ENCODE data around the gene SRD5A3.

SRD5A3 gene

DNA sequence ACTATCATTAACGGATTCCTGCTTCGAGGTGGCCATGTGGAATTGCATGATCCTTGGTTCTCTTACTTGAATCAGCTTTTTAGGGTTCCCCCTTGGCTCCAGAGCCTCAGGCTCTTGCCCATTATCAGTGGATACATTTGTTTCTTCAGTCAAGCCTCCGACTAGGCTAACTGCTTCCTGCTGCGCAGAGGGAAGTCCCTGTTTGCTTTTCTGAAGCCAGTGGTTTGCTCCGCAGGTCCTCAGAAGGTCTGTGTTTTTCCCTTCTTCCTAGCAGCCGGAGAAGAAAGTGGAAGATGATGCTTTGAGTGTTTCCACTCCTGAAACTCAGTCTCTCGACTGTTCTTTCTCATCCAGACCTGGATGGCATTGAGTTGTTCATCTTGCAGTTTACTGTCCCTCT lies 20.6 kb downstream of the SRD5A3 start:
- in situ Hi-C loops (cut with HindIII; ENCODE audit: low pct_unique_long_range_greater_than_20kb, low sequenced_read_pairs): no loop called here
- TF ChIP-seq JUND (IDR thresholded peaks at IDR 0.05; ENCODE audit: low read depth): no peak
- DNase-seq (ENCODE audit: low read depth in 1 of 2, low spot score in 1 of 2): no peak

DNA sequence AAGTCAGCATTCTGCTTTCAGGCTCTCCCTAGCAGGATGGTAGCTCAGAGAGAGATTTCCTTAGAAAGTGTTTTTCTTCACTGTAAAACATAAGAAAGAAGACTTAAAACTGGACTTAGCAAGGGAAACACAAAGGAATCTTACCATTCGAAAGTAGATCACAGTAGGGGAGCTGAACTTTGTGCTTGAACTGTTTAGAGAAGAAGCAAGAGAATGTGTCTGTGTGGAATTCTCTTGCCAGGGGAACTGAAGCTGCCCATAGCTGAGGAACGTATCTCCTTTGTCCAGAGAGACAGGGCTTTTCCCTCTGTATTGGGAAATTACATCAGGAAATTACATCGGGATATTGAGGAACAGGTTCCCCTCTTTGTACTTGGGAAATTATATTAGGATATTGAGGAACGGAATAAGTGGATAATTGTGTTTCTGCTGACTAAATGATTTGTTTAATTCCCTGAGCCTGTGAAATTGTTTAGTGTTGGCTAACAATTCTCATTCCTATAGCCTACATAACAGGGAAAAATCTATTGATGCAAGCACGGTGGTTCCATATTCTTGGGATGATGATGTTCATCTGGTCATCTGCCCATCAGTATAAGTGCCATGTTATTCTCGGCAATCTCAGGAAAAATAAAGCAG lies 21.2 kb downstream of the SRD5A3 start:
- TF ChIP-seq JUND (IDR thresholded peaks at IDR 0.05; ENCODE audit: low read depth): no peak
- in situ Hi-C loops (cut with HindIII; ENCODE audit: low pct_unique_long_range_greater_than_20kb, low sequenced_read_pairs): no loop called here
- no peak for DNase-seq (ENCODE audit: low read depth in 1 of 2, low spot score in 1 of 2)

GRCh38 chr4:55369968-55370367 lies 23.9 kb downstream of the SRD5A3 start:
- no peak for DNase-seq (ENCODE audit: low read depth in 1 of 2, low spot score in 1 of 2)
- in situ Hi-C loops (cut with HindIII; ENCODE audit: low pct_unique_long_range_greater_than_20kb, low sequenced_read_pairs): no loop called here

DNA sequence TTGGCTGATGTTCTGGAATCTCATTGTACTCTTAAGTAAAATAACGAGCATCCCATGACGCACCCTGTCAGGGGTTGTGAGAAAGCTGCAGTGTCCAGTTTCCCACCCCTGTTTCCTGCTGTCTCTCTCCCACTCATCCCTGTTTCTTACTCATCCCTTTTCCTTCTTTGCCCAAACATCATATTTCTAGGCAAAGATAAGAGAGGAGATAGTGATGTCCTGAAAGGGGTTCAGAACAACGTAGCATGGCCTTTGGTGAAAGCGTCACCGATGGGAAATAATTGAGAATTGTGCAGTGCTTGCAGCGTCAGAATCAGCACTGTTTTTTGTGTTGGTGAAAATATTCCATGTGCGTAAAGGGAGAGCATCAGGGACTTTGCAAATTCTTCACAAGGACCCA lies 26.2 kb downstream of the SRD5A3 start:
- no peak for TF ChIP-seq JUND (IDR thresholded peaks at IDR 0.05; ENCODE audit: low read depth)

More at GRCh38 chr4:55369968-55370367, 23.9 kb downstream of the SRD5A3 start:
- TF ChIP-seq JUND (IDR thresholded peaks at IDR 0.05; ENCODE audit: low read depth): no peak

DNA sequence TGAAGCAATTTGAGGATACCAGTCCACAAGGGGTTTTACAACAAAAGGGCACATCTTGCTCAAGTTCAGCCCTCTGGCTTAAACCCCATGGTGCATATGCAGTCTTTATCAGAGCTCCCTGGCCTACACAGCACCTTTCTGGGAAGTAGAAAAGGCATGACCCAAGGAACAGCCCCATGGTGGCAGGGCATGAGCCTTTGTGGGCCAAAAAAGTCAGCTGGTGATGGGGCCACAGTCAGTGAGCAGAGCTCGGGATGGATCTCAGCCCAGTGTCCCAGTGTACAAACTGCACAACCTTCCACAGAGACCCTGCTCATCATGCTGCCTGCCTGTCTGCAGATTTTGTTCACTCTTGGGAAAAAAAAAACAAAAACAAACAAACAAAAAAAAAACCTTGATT lies 27.4 kb downstream of the SRD5A3 start:
- no peak for TF ChIP-seq JUND (IDR thresholded peaks at IDR 0.05; ENCODE audit: low read depth)
- in situ Hi-C loops (cut with HindIII; ENCODE audit: low pct_unique_long_range_greater_than_20kb, low sequenced_read_pairs): no loop called here
- DNase-seq (ENCODE audit: low read depth in 1 of 2, low spot score in 1 of 2): no peak

More for the DNA sequence above, 26.2 kb downstream of the SRD5A3 start:
- in situ Hi-C loops (cut with HindIII; ENCODE audit: low pct_unique_long_range_greater_than_20kb, low sequenced_read_pairs): no loop called here
- DNase-seq (ENCODE audit: low read depth in 1 of 2, low spot score in 1 of 2): no peak

GRCh38 chr4:55376698-55377097 lies 30.7 kb downstream of the SRD5A3 start:
- TF ChIP-seq JUND (IDR thresholded peaks at IDR 0.05; ENCODE audit: low read depth): no peak
- in situ Hi-C loops (cut with HindIII; ENCODE audit: low pct_unique_long_range_greater_than_20kb, low sequenced_read_pairs): no loop called here
- no peak for DNase-seq (ENCODE audit: low read depth in 1 of 2, low spot score in 1 of 2)

DNA sequence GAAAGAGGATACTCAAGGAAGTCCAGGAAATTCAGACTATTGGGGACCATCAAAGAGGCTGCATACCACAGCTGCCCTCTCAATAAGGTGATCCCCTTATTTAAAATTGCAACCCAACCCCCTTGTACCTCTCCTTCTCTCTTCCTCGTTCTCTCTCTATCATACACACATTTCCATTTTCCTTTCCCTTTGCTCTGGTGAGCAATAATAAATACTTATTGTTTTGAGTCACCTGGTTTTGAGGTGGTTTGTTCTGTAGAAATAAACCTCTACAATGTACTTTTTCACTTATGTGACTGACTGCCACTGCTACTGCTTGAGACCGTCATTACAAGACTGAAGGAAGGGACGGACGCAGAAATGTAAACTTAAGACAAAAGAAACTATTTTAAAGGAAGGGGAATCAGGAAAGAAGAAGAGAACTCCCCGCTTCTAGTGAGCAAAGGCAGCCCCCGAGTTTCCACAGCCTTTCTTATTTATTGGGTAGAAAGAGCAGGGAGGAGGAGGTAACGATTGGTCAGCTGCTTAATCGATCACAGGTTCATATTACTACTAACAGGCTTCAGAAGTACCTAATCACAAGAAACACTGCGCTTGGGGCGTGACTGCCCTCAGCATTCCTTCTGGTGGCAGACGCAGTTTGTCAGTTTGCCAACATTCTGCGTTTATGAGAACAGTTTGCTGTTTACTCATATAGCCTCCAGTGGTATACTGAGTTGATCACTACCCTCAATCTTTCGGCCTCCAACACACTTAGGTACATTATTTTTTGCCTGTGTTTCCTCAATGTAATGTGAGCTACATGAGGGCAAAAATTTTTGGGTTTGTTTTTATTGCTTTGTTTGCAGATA lies 32.8 kb downstream of the SRD5A3 start:
- in situ Hi-C loops (cut with HindIII; ENCODE audit: low pct_unique_long_range_greater_than_20kb, low sequenced_read_pairs): no loop called here
- TF ChIP-seq JUND (IDR thresholded peaks at IDR 0.05; ENCODE audit: low read depth): peak; percentile 50; the same call in 1 of the 2 replicates
- peak in 1 of 2 experiments; percentile 78 for DNase-seq (ENCODE audit: low read depth in 1 of 2, low spot score in 1 of 2)

- no peak for TF ChIP-seq JUND (IDR thresholded peaks at IDR 0.05; ENCODE audit: low read depth)
- in situ Hi-C loops (cut with HindIII; ENCODE audit: low pct_unique_long_range_greater_than_20kb, low sequenced_read_pairs): no loop called here
- DNase-seq (ENCODE audit: low read depth in 1 of 2, low spot score in 1 of 2): no peak
These were observed 34.5 kb downstream of the SRD5A3 start for GRCh38 chr4:55380576-55380975.

GRCh38 chr4:55381502-55381901 lies 35.5 kb downstream of the SRD5A3 start:
- in situ Hi-C loops (cut with HindIII; ENCODE audit: low pct_unique_long_range_greater_than_20kb, low sequenced_read_pairs): no loop called here
- TF ChIP-seq JUND (IDR thresholded peaks at IDR 0.05; ENCODE audit: low read depth): no peak
- DNase-seq (ENCODE audit: low read depth in 1 of 2, low spot score in 1 of 2): no peak

DNA sequence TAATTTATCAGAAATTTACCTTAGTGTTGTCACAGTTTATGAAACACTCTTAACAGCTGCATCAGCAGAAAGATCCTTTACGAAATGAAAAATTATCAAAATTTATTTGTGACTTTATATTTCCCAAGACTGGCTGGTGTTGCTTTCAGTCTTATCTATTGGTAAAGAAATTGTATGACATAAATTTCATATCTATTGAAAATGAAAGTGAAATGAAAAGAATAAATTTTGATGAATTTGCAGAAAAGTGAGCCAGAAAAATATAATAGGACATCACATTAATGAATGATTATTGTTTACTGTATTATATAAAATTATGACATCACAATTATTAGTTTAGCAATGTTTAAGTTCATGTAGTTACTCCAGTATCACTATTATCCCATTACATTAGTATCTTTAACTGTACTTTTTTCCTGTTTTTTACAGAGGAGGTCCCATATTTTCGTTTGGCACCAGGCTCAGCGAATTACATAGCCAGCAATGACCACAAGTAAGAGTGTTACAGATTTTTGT lies 36.5 kb downstream of the SRD5A3 start:
- in situ Hi-C loops (cut with HindIII; ENCODE audit: low pct_unique_long_range_greater_than_20kb, low sequenced_read_pairs): no loop called here
- no peak for TF ChIP-seq JUND (IDR thresholded peaks at IDR 0.05; ENCODE audit: low read depth)

GRCh38 chr4:55385201-55385649 lies 39.2 kb downstream of the SRD5A3 start:
- DNase-seq (ENCODE audit: low read depth in 1 of 2, low spot score in 1 of 2): no peak
- TF ChIP-seq JUND (IDR thresholded peaks at IDR 0.05; ENCODE audit: low read depth): no peak
- in situ Hi-C loops (cut with HindIII; ENCODE audit: low pct_unique_long_range_greater_than_20kb, low sequenced_read_pairs): no loop called here

More for the DNA sequence above, 36.5 kb downstream of the SRD5A3 start:
- DNase-seq (ENCODE audit: low read depth in 1 of 2, low spot score in 1 of 2): no peak

DNA sequence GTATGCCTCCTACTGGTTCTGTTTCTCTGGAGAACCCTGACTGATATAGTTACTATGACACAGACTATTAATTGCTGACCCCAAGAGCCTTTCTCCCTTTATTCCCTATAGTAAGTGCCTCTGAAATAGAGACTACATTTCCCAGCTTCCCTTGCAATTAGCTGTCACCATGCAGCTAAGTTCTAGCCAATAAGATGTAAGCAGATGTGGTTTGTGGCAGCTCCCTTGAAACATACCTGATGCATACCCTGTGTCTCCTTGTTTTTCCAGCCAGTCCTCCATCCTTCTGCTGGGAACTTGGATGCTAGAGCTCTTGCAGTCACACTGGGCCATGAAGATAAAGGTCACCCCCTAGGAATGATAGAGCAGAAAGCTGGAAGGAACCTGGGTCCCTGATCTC lies 40.0 kb downstream of the SRD5A3 start:
- peak in 1 of 2 experiments; percentile 45 for DNase-seq (ENCODE audit: low read depth in 1 of 2, low spot score in 1 of 2)
- in situ Hi-C loops (cut with HindIII; ENCODE audit: low pct_unique_long_range_greater_than_20kb, low sequenced_read_pairs): no loop called here
- TF ChIP-seq JUND (IDR thresholded peaks at IDR 0.05; ENCODE audit: low read depth): no peak

GRCh38 chr4:55386840-55387239 lies 40.8 kb downstream of the SRD5A3 start:
- in situ Hi-C loops (cut with HindIII; ENCODE audit: low pct_unique_long_range_greater_than_20kb, low sequenced_read_pairs): no loop called here
- DNase-seq (ENCODE audit: low read depth in 1 of 2, low spot score in 1 of 2): no peak
- no peak for TF ChIP-seq JUND (IDR thresholded peaks at IDR 0.05; ENCODE audit: low read depth)

Data from T47D (cell line).